KOPT-K1 (cell line): Measurements from ENCODE around the gene ZCCHC10.
A peak's percentile ranks its signal among the peaks of the same experiment; 100 is the strongest.

Experiments
- H3K27ac ChIP-seq: fragments of 200-600 bp; sonication (generic); 2 replicates; pipeline ENCODE4 v1.5.1; 2016; ENCODE audit warnings: antibody characterized with exemption, mild to moderate bottlenecking, low read depth, low read length; ENCODE audit not compliant: poor library complexity, severe bottlenecking
- H3K36me3 ChIP-seq: fragments of 200-600 bp; sonication (generic); 2 replicates; pipeline ENCODE4 v1.5.1; 2017; ENCODE audit warnings: antibody characterized with exemption, mild to moderate bottlenecking, low read length, moderate library complexity; ENCODE audit not compliant: insufficient read depth
- H3K9me3 ChIP-seq: fragments of 200-600 bp; sonication (generic); 2 replicates; pipeline ENCODE4 v1.5.1; 2017; ENCODE audit warnings: antibody characterized with exemption, low read length, mild to moderate bottlenecking; ENCODE audit not compliant: insufficient read depth, poor library complexity, severe bottlenecking

ZCCHC10 gene

GRCh38 chr5:133025804-133026663 is at the start of gene ZCCHC10:
Gene ZCCHC10, minus strand, starts transcription at chr5:133026549. Its CDS starts 12 bp downstream, at chr5:133026537.
- Histone ChIP-seq H3K9me3 (no peaks in the 10 kb centered on the region), H3K36me3 (peaks cover 10% of the 10 kb centered on the region), H3K27ac (peak within 1 kb of the TSS; percentile 86)

- Histone ChIP-seq H3K9me3 (no peaks in the 10 kb centered on the region), H3K27ac (no peak overlapping the region), H3K36me3 (peaks cover 97% of the 10 kb centered on the region)
Measured at GRCh38 chr5:133075572-133076536, 49.5 kb upstream of the ZCCHC10 start.

- peaks cover 100% of the 10 kb centered on the region for H3K36me3 ChIP-seq
- H3K9me3 ChIP-seq: no peaks in the 10 kb centered on the region
- H3K27ac ChIP-seq: no peak overlapping the region
Measured at GRCh38 chr5:133072021-133072420, 45.7 kb upstream of the ZCCHC10 start.

GRCh38 chr5:133066045-133066444 is 39.7 kb upstream of the ZCCHC10 start:
- H3K36me3 ChIP-seq: peaks cover 76% of the 10 kb centered on the region
- no peak overlapping the region for H3K27ac ChIP-seq
- no peaks in the 10 kb centered on the region for H3K9me3 ChIP-seq

GRCh38 chr5:133065471-133065870 is 39.1 kb upstream of the ZCCHC10 start:
- Histone ChIP-seq H3K9me3 (no peaks in the 10 kb centered on the region), H3K27ac (no peak overlapping the region), H3K36me3 (peaks cover 70% of the 10 kb centered on the region)

GRCh38 chr5:133063965-133064364 is 37.6 kb upstream of the ZCCHC10 start:
- Histone ChIP-seq H3K9me3 (no peaks in the 10 kb centered on the region), H3K27ac (no peak overlapping the region), H3K36me3 (peaks cover 55% of the 10 kb centered on the region)

GRCh38 chr5:133062276-133062675 is 35.9 kb upstream of the ZCCHC10 start:
- Histone ChIP-seq H3K9me3 (no peaks in the 10 kb centered on the region), H3K36me3 (peaks cover 39% of the 10 kb centered on the region), H3K27ac (no peak overlapping the region)

- Histone ChIP-seq H3K27ac (no peak overlapping the region), H3K9me3 (no peaks in the 10 kb centered on the region), H3K36me3 (peaks cover 24% of the 10 kb centered on the region)
Measured at GRCh38 chr5:133059621-133060020, 33.3 kb upstream of the ZCCHC10 start.

- Histone ChIP-seq H3K27ac (no peak overlapping the region), H3K36me3 (peaks cover 13% of the 10 kb centered on the region), H3K9me3 (no peaks in the 10 kb centered on the region)
Measured at GRCh38 chr5:133056891-133057290, 30.5 kb upstream of the ZCCHC10 start.

GRCh38 chr5:133054697-133055471 is 28.5 kb upstream of the ZCCHC10 start:
- Histone ChIP-seq H3K36me3 (peaks cover 13% of the 10 kb centered on the region), H3K9me3 (no peaks in the 10 kb centered on the region), H3K27ac (no peak overlapping the region)

GRCh38 chr5:133053448-133053847 is 27.1 kb upstream of the ZCCHC10 start:
- Histone ChIP-seq H3K27ac (no peak overlapping the region), H3K36me3 (peaks cover 13% of the 10 kb centered on the region), H3K9me3 (no peaks in the 10 kb centered on the region)

- H3K27ac ChIP-seq: peak overlapping the region; percentile 93
- peaks cover 13% of the 10 kb centered on the region for H3K36me3 ChIP-seq
- no peaks in the 10 kb centered on the region for H3K9me3 ChIP-seq
Measured at GRCh38 chr5:133052317-133053175, 26.2 kb upstream of the ZCCHC10 start.

GRCh38 chr5:133051542-133052316 is 25.4 kb upstream of the ZCCHC10 start, which contains the start of gene HSPA4:
Gene HSPA4, plus strand, starts transcription at chr5:133052013. Its CDS starts 238 bp downstream, at chr5:133052251.
- Histone ChIP-seq H3K27ac (peak within 1 kb of the TSS; percentile 93), H3K9me3 (no peaks in the 10 kb centered on the region), H3K36me3 (peaks cover 9% of the 10 kb centered on the region; the same call in 1 of the 2 replicates)
